NCI-H1048 (cell line): ENCODE measurements around the gene PRAME.

ENCODE experiments used
- DNase-seq: peaks from one replicate; lab custom pipeline; 2025; lab: John Stamatoyannopoulos, UW

PRAME gene

DNA sequence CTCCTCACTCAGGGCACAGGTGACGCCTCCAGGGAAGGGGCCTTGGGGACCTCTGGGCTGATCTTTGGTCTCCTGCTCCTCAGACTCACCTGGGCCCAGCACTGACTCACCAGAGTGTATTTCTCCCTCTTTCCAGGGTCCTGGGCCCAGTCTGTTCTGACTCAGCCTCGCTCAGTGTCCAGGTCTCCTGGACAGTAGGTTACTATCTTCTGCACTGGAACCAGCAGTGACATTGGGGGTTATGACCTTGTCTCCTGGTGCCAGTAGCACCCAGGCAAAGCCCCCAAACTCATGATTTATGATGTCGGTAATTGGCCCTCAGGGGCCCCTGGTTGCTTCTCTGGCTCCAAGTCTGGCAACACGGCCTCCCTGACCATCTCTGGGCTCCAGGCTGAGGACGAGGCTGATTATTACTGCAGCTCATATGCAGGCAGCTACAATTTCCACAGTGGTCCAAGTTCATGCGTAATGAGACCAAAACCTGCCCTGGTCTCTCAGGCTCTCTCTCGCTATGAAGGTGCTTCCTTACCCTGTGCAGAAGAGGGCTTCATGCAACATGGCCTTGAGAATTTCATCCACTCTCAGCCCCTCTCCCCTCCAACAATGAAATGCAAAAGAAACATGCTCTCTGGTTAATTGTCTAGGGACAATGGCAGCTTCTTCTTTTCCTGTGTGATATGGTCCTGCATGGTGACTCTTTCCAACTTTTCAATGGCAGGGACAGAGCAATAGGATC is 21.0 kb upstream of the PRAME start:
- no peak for DNase-seq

- DNase-seq, result no peak
Observed at GRCh38 chr22:22578702-22579424, 19.8 kb upstream of the PRAME start.

DNA sequence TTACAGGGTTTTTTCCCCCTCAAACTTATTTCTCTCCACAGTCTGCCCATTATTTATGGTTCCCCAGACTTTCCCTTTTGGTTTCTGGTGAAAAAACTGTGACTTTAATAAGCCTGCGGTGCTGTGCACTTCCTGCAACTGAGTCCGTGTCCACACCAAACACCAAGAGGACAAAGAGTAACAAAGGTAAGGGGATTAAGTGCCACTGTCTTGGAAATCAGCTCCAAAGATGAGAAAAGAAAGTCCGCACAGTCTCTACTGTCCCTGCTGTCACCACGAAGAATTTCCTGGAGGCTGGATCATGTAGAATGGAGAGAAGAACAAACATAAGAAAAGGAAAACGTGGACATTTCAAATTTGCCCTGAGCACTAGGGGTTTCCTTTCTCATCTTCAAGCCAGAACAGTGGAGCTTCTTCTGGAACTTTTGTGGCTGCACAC is 17.9 kb upstream of the PRAME start:
- no peak for DNase-seq

DNA sequence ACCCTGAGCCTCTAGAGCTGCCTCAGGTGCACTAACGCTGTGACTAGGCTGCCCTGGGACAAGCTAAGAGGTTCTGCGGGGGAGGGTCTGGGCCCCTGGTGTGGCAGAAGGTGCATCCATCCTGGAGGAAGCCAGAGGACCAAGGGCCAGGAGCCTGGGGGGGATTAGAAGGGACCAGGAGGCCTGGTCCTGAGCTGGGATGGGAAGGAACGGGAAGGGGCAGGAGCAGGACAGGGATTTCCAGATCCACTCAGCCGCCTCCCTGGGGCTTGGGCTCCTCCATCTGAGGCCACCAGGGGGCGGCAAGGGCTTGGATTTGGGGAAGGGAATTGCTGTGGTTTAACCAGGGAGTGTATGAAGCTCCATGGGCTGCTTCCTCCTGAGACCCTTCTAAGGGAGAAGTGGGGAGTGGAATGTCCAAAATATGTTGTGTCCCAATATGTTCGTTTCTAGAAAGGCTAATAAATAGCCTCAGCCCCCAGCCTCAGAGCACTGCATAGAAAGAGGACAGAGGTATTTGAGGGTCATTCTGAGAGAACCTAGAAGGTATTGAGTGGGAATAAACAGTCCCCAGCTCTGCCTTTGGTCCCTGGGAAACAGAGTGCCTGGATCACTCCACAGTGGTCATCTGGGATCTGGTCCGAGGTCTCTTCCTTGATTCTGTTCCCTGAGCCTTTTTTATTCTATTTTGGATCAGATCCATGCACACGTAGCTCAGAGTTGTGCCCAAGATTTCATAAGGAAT is 17.4 kb upstream of the PRAME start:
- no peak for DNase-seq

DNA sequence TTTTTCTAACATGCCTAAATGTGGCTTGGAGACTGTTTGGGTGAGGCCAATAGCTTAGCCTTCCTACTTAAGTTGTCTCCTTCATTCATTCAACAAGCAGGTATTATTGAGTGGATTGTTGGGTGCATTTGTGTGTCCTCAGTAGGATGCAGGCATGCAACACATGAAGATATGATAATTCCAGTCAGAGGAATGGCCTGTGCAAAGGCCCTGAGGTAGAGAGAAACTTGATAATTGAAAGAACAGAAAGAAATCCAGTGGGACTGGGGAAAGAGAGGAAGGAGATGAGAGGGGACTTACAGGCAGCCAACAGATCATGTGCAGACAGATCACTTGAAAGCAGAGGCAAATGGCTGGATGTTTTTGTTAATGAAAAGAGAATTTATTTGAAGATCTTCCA is 15.3 kb upstream of the PRAME start:
- no peak for DNase-seq

DNA sequence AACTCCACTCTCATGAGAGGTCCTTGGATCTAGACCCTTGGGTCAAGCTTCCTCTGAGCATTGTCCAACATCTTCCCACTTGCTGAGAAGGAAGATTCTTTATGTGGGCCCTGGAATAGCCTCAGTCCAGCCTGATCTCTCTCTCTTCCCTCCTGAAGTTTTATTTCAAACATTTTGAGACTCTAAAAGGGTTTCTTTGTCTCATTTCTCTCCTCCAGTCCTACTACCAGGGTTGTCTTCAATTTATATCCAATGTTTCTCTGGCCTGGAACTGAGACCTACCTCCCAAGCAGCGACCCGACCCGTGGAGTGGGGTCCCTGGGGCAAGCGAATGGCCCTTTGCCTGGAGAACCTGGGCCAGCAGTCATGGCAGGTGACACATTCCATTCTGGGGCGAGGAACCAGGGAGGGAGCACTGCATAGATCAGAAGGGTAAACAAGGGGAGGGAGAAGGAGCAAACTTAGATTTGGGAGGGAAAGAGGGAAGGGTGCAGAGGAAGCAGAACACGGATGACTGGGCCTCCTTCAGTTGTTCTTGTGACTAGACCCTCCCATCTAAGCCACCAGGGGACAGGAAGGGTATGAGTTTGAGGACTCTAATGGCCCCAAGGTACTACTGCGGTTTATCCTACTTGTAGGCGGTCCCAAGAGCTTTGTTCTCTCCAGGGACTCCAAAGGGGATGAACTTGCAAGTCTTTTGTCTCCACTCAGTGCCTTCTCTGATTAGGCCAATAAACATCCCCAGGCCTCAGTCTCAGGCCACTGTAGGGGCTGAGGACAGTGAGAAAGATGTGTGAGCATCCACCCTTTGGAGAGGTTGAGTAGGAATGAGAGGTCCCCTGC is 14.2 kb upstream of the PRAME start:
- no peak for DNase-seq

- no peak for DNase-seq
Observed at GRCh38 chr22:22571862-22572261, 12.8 kb upstream of the PRAME start.

GRCh38 chr22:22571429-22571828 is 12.4 kb upstream of the PRAME start:
- DNase-seq, result no peak

- DNase-seq, result no peak
Observed at GRCh38 chr22:22569218-22569617, 10.2 kb upstream of the PRAME start.

GRCh38 chr22:22565981-22566380 is 6.9 kb upstream of the PRAME start:
- DNase-seq, result no peak

- DNase-seq, result no peak
Observed at GRCh38 chr22:22558071-22558971, 744 bp downstream of the PRAME start.

GRCh38 chr22:22556995-22557925 is 1.8 kb downstream of the PRAME start:
- DNase-seq, result no peak

- no peak for DNase-seq
Observed at GRCh38 chr22:22556578-22556977, 2.5 kb downstream of the PRAME start.

- DNase-seq, result no peak
Observed at GRCh38 chr22:22555596-22555995, 3.5 kb downstream of the PRAME start.

- DNase-seq, result no peak
Observed at GRCh38 chr22:22554587-22555284, 4.3 kb downstream of the PRAME start.

- DNase-seq, result no peak
Observed at GRCh38 chr22:22553735-22554586, 5.1 kb downstream of the PRAME start.

DNA sequence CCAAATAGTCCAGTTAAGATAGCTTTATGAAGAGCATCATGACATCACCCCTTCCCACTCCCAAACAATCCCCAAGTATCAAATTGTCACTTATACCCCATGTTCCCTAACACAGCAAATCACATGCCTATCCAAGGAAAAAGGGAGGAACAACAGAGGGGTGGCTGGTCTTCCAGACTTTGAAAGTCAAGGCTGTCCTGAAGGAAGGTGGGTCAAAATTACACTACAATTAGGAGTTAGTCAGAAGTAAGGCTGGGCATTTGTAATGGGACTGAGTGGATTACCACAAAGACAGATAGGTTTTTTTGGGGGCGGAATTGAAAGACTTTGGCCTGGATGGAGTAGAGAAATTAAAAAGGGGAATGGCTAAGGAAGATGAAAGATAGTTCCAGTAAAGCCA is 5.9 kb downstream of the PRAME start:
- DNase-seq, result no peak

GRCh38 chr22:22552630-22553029 is 6.4 kb downstream of the PRAME start:
- no peak for DNase-seq
